Type B pancreatic cell (in vitro differentiated cells): ENCODE results near the gene NCF2. TPM values are rescaled to one million over a fixed set of nuclear protein-coding genes. Genes with fewer than 3 reads are reported as not detected.
A peak's percentile ranks its signal among the peaks of the same experiment; 100 is the strongest.
"Not testable (repeated sequence)": the region's sequence is repeated elsewhere in the genome, so short reads cannot be mapped to it uniquely, and the experiment has no call there.

ENCODE experiments used
- DNase-seq: peaks from one replicate; pipeline ENCODE4 v3.0.0; 2021; ENCODE audit warnings: mixed read lengths; ENCODE audit not compliant: unreplicated experiment; ENCODE audit errors: extremely low spot score
- H3K27ac Mint-ChIP-seq: 2 replicates; pipeline ENCODE4 v1.8.0; 2021; ENCODE audit warnings: mild to moderate bottlenecking, mixed read lengths
- H3K27me3 Mint-ChIP-seq: 2 replicates; pipeline ENCODE4 v1.8.0; 2021; ENCODE audit warnings: mixed read lengths
- H3K36me3 Mint-ChIP-seq: 2 replicates; pipeline ENCODE4 v1.8.0; 2021; ENCODE audit warnings: mixed read lengths
- H3K4me1 Mint-ChIP-seq: one replicate; pipeline ENCODE4 v1.8.0; 2021; ENCODE audit warnings: mixed read lengths; ENCODE audit not compliant: unreplicated experiment
- H3K4me3 Mint-ChIP-seq: 2 replicates; pipeline ENCODE4 v1.8.0; 2021; ENCODE audit warnings: mild to moderate bottlenecking, mixed read lengths
- H3K9me3 Mint-ChIP-seq: 2 replicates; pipeline ENCODE4 v1.8.0; 2021; ENCODE audit warnings: mixed read lengths
- CTCF ChIP-seq: fragments of 200-600 bp; sonication (generic); conservative IDR thresholded peaks from 2 replicates; pipeline ENCODE4 v1.5.0; 2021; ENCODE audit warnings: antibody characterized with exemption, mild to moderate bottlenecking
- total RNA-seq: library from RNA; stranded (reverse); gene quantifications from 2 replicates; pipeline ENCODE4 v1.2.1, GENCODE V29; 2021; ENCODE audit warnings: low replicate concordance

Gene NCF2
- total RNA-seq, 1 donor from 2014 or later = 0.68 TPM

GRCh38 chr1:183630748-183631147, 40.5 kb upstream of the NCF2 start:
- no peak for DNase-seq
- peak overlapping the region; percentile 3 for H3K27ac Mint-ChIP-seq
- H3K27me3 Mint-ChIP-seq = no peaks in the 10 kb centered on the region
- peaks cover 24% of the 10 kb centered on the region for H3K36me3 Mint-ChIP-seq
- peaks cover 30% of the 10 kb centered on the region for H3K4me1 Mint-ChIP-seq
- TF ChIP-seq CTCF = no peak
- peak overlapping the region; percentile 59 for H3K4me3 Mint-ChIP-seq
- no peaks in the 10 kb centered on the region for H3K9me3 Mint-ChIP-seq

GRCh38 chr1:183628537-183628936, 38.3 kb upstream of the NCF2 start:
- TF ChIP-seq CTCF = no peak
- no peaks in the 10 kb centered on the region for H3K9me3 Mint-ChIP-seq
- no peaks in the 10 kb centered on the region for H3K27me3 Mint-ChIP-seq
- H3K4me1 Mint-ChIP-seq = peaks cover 27% of the 10 kb centered on the region
- DNase-seq = no peak
- H3K4me3 Mint-ChIP-seq = no peak overlapping the region
- H3K36me3 Mint-ChIP-seq = peaks cover 24% of the 10 kb centered on the region
- no peak overlapping the region for H3K27ac Mint-ChIP-seq

- H3K27me3 Mint-ChIP-seq, H3K27ac Mint-ChIP-seq, H3K9me3 Mint-ChIP-seq, DNase-seq, H3K4me3 Mint-ChIP-seq: not testable (repeated sequence)
- H3K36me3 Mint-ChIP-seq = peaks cover 22% of the 10 kb centered on the region
- H3K4me1 Mint-ChIP-seq = peaks cover 21% of the 10 kb centered on the region
Measured at GRCh38 chr1:183626236-183626635, 36.0 kb upstream of the NCF2 start.

GRCh38 chr1:183622884-183623785, 32.9 kb upstream of the NCF2 start:
- Mint-ChIP-seq H3K36me3 (peaks cover 5% of the 10 kb centered on the region), H3K27me3 (no peaks in the 10 kb centered on the region), H3K9me3 (no peaks in the 10 kb centered on the region), H3K4me3 (no peak overlapping the region), H3K27ac (peak overlapping the region; percentile 22), H3K4me1 (peaks cover 9% of the 10 kb centered on the region)
- DNase-seq = no peak
- peak; percentile 85 for TF ChIP-seq CTCF

- H3K27me3 Mint-ChIP-seq = no peaks in the 10 kb centered on the region
Measured at GRCh38 chr1:183622013-183622412, 31.8 kb upstream of the NCF2 start.

More at GRCh38 chr1:183622013-183622412, 31.8 kb upstream of the NCF2 start:
- no peak for DNase-seq
- Mint-ChIP-seq H3K9me3 (no peaks in the 10 kb centered on the region), H3K27ac (no peak overlapping the region), H3K4me1 (peaks cover 9% of the 10 kb centered on the region), H3K36me3 (peaks cover 5% of the 10 kb centered on the region), H3K4me3 (no peak overlapping the region)
- TF ChIP-seq CTCF = no peak
